GM19035 (cell line): ENCODE data around the gene B4GALT5.
A peak's percentile ranks its signal among the peaks of the same experiment; 100 is the strongest.
"Not testable (repeated sequence)": the region's sequence is repeated elsewhere in the genome, so short reads cannot be mapped to it uniquely, and the experiment has no call there.

Experiments used
- ATAC-seq: cut with Tn5 transposase; IDR thresholded peaks from one replicate; pipeline ENCODE4 v1.9.1; 2021; ENCODE audit not compliant: unreplicated experiment

The B4GALT5 gene, protein sequence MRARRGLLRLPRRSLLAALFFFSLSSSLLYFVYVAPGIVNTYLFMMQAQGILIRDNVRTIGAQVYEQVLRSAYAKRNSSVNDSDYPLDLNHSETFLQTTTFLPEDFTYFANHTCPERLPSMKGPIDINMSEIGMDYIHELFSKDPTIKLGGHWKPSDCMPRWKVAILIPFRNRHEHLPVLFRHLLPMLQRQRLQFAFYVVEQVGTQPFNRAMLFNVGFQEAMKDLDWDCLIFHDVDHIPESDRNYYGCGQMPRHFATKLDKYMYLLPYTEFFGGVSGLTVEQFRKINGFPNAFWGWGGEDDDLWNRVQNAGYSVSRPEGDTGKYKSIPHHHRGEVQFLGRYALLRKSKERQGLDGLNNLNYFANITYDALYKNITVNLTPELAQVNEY

GRCh38 chr20:49713753-49714712, at the start of gene B4GALT5:
Gene B4GALT5 (minus strand): TSS chr20:49713878. CDS start chr20:49713690, 188 bp downstream.
- peak; percentile 81 for ATAC-seq

GRCh38 chr20:49762940-49763766, 49.5 kb upstream of the B4GALT5 start:
- ATAC-seq: no peak

GRCh38 chr20:49761888-49762287, 48.2 kb upstream of the B4GALT5 start:
- not testable (repeated sequence) for ATAC-seq

DNA sequence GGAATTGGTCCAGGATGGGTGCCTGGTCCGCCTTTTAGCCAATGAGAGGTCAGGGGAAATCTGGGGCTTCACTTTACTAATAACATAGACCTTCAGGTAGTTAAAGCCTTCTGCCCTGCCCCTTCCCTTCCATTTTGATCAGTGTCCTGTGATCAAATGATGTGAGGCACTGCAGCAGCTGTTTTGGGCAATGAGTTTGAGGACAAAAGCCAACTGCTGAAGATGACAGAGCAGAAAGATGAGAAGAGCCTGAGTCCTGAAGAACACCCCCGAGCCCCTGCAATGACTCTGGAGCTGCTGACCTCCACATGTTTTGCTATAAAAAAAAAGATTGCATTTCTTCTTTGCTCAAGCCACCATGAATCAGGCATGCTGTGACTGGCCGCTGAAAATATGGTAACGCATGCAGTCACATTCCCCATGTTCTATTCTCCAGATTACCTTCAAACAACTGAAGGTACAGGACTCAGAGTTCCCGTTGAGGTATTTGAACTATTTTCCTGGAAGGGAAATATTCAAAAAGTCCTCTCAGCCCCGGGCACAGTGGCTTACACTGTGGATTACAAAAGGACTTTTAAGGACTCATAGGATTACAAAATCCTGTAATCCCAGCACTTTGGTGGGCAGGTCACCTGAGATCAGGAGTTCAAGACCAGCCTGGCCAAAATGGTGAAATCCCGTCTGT, 45.7 kb upstream of the B4GALT5 start:
- ATAC-seq: no peak

GRCh38 chr20:49758781-49759180, 45.1 kb upstream of the B4GALT5 start:
- no peak for ATAC-seq

- no peak for ATAC-seq
Observed at GRCh38 chr20:49757597-49757996, 43.9 kb upstream of the B4GALT5 start.

GRCh38 chr20:49756241-49756640, 42.6 kb upstream of the B4GALT5 start:
- ATAC-seq: no peak

DNA sequence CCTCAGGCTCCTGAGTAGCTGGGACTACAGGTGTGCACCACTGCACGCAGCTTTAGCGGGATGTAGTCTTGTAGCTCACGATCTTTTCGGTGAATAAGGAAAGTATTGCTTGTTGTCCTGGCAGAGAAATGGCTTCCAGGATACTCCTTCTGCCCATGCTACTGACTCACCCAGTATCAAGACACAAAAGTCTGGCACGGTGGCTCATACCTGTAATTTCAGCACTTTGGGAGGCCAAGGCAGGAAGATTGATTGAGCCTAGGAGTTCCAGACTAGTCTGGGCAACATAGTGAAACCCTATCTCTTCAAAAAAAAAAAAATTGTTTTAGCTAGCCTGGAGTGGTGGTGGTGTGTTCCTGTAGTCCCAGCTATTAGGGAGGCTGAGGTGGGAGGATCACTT, 40.9 kb upstream of the B4GALT5 start:
- no peak for ATAC-seq

GRCh38 chr20:49753133-49753532, 39.5 kb upstream of the B4GALT5 start:
- ATAC-seq: no peak

GRCh38 chr20:49752201-49752903, 38.7 kb upstream of the B4GALT5 start:
- no peak for ATAC-seq

DNA sequence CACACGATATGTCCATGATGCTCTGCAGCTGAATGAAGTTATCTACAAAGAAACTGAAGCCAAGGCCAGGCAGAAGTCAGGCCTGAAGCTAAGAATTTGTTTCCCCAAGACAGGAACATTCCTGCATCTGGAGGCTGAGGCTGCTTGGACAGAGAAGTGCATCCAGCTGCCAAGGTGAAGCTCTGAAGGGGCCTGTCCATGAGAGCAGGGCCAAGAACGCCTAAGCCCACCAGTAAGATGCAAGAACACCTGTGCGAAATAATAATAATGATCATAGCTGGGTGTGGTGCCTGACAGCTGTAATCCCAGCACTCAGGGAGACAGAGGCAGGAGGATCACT, 37.7 kb upstream of the B4GALT5 start:
- no peak for ATAC-seq

- peak; percentile 65 for ATAC-seq
Observed at GRCh38 chr20:49750611-49751396, 37.1 kb upstream of the B4GALT5 start.

DNA sequence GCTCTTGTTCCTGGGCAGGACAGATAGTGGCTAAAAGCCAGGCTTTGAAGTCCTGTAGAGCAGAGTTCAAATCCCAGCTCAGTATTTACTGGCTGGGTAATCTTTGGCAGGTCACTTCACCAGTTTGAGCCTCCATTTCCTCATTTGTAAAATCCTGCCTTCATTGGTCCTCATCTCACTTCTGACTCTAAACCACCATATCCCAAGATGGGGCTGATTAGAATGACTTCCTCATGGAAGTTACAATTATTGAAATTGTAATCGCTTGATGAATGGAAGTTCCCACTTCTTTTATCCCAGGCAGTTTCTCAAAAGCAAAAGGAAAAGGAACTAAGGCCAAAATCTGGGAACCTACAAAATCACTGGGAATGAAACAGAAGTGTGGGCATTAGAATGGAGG, 35.9 kb upstream of the B4GALT5 start:
- ATAC-seq: no peak

DNA sequence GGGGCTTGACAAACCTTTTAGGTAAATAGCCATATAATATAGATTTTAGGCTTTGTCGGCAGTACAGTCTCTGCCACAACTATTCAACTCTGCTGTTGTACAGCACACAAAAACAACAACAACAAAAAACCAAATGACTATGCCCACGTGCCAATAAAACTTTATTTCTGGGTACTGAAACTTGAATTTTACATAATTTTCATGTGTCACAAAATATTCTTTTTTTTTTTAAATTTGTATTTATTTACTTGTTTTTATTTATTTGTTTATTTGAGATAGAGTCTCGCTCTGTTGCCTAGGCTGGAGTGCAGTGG, 34.8 kb upstream of the B4GALT5 start:
- no peak for ATAC-seq

GRCh38 chr20:49747707-49748524, 34.2 kb upstream of the B4GALT5 start:
- ATAC-seq: no peak

DNA sequence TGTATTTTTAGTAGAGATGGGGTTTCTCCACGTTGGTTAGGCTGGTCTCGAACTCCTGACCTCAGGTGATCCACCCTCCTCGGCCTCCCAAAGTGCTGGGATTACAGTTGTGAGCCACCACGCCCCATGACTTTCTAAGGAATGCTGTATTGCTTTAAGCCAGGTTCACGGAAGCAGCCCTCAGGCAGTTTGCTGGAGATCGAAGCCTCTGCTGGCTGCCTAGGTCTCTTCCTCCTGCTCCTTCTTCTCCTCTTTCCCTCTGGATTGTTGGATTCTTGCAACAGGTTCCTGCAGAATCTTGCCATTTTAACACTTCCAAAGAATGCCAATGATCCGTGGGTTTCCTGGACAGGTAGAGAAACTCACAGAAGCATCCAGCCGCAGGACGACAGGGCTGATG, 29.3 kb upstream of the B4GALT5 start:
- ATAC-seq: no peak

DNA sequence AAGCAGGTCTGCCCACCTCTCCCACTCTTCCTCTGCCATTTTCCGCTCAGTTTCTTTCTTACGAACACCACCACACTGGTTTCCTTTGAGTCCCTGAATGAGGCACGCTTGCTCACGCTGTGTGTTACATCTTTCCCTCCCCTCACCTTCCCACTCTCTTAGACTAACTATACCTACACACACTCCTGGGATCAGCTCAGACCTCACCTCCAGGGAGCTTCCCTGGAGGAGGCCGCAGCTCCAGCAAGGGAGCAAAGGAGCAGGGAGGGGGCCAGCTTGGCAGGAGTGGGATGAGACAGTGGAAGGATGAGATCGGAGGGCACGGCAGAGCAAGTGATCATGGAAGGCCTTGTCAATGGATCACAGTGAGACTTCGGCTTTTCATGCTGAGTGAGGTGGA, 28.3 kb upstream of the B4GALT5 start:
- no peak for ATAC-seq

- ATAC-seq: no peak
Observed at GRCh38 chr20:49740807-49741206, 27.1 kb upstream of the B4GALT5 start.
